D721Med (cell line): ENCODE measurements around the gene C11orf58.

Experiments
- DNase-seq: peaks from one replicate; pipeline ENCODE4 v3.0.0; 2011; ENCODE audit warnings: low spot score; ENCODE audit not compliant: insufficient read length
- FAIRE-seq: peaks from 2 replicates; lab custom pipeline; 2011; peaks lifted over from hg19 to GRCh38; lab: Jason Lieb, UNC
- TF ChIP-seq, protein P1 (sequence below): IDR thresholded peaks from 2 replicates; pipeline ENCODE4 v1.5.1; 2012; ENCODE audit warnings: mild to moderate bottlenecking, control low read depth; ENCODE audit not compliant: insufficient read depth; ENCODE audit errors: missing control alignments

C11orf58 gene

DNA sequence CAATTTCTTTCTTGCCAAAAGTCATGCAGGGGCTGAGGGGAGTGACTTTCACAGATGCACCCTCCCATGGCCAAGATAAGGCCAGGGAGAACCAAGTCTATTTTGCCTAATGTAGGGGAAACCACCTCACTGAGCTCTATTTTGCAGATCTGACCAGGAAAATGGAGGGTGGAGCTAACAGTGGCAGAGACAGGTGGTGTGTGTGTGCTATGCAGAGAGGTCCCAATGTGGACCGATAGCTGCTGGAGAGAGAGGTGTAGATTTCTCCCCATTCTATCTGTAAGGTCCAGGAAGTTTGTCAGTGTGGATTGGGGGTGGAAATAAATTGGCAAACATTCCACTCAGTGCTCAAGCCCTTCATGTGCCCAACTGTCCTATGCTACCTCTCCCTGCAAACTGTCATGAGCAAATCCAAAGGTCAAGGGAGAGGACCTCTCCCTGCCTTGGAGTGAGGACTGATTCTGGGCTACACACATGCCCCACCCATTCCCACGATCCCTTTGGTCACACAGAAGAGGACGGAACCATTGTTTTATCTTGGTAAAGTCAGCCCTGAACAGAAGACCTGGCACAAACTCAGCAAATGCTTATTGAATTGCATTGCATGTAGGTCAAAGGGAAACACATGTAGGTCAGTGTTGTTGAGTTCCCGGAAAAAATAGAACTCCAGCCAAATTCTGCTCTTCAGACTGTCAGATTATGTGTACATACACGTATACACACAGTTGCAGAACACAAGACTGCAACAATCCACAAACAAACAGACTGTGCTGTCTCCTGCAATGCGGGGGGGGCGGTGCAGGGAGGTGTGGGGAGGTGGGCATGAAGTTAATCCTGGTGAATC, 65.9 kb downstream of the C11orf58 start:
- DNase-seq, result no peak
- no peak for FAIRE-seq
- TF ChIP-seq, protein P1, sequence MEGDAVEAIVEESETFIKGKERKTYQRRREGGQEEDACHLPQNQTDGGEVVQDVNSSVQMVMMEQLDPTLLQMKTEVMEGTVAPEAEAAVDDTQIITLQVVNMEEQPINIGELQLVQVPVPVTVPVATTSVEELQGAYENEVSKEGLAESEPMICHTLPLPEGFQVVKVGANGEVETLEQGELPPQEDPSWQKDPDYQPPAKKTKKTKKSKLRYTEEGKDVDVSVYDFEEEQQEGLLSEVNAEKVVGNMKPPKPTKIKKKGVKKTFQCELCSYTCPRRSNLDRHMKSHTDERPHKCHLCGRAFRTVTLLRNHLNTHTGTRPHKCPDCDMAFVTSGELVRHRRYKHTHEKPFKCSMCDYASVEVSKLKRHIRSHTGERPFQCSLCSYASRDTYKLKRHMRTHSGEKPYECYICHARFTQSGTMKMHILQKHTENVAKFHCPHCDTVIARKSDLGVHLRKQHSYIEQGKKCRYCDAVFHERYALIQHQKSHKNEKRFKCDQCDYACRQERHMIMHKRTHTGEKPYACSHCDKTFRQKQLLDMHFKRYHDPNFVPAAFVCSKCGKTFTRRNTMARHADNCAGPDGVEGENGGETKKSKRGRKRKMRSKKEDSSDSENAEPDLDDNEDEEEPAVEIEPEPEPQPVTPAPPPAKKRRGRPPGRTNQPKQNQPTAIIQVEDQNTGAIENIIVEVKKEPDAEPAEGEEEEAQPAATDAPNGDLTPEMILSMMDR, result no peak

DNA sequence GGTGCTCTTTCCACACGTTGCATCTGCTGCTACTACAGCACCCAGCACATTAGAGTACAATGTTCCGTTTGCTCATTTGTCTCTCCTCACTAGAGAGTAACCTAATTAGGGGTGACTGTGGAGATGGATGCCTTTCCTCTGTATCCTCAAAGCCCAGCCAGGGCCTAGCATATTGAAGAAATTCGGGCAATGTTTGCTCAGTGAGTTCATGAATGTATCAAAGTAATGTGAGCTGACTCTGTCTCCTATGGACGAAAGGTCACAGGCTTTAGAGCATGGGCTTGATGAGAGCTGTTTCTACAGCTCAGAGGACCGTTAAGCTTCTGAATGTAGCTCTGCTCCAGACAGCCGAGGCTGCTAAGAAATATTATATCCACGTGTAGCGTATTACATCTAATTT, 67.5 kb downstream of the C11orf58 start:
- TF ChIP-seq, protein P1, result no peak
- FAIRE-seq (no peak), DNase-seq (no peak)

DNA sequence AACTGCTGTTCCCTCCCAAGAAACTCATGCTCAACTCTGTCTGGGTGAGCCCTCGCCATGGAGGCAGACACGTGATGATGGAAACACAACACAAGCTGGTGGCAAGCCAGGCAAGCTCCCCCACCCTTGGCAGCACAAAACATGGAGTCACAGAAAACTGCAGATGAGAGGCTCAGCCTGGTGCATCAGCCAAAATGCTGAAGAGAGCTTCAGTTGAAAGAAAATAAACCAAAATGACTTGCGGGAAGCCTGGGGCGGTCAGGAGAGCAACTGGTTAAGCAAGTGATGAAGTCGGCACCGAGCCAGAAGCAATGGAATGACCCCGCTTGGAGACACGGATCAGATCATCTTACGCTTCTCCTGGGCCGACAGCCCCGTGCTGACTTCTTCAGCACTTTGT, 68.3 kb downstream of the C11orf58 start:
- FAIRE-seq, result no peak
- TF ChIP-seq, protein P1, result no peak
- DNase-seq, result no peak

DNA sequence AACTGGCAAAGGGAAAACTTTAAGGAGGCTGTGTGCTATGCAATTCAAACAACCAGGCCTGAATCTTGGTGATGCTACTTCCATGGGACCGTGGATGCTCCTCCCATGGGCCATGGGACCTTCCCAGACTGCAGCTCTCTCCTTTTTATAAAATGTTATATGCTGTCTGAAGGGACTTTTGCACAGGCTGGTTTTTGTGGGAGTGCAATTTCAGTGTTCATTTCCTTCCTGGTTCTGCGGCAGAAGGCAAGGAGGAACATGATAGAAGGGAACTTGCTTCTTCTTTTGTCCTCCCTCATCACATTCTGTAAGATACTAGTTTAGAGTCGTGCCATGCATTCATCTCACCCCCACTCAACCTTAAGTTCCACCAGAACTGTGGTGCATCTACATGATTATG, 68.9 kb downstream of the C11orf58 start:
- TF ChIP-seq, protein P1, result no peak
- DNase-seq, result no peak
- no peak for FAIRE-seq
